GM19193 (cell line): ENCODE results near the gene PDGFD.

Experiments used
- POLR2A ChIP-seq: IDR thresholded peaks from 4 replicates; pipeline ENCODE4 v1.6.1; 2011; ENCODE audit not compliant: insufficient read depth, insufficient read length; ENCODE audit errors: extremely low read depth

PDGFD gene

GRCh38 chr11:103928040-103928801 is 235.7 kb downstream of the PDGFD start:
- TF ChIP-seq POLR2A, result no peak

- no peak for TF ChIP-seq POLR2A
Observed at GRCh38 chr11:103927535-103927934, 236.4 kb downstream of the PDGFD start.

GRCh38 chr11:103926990-103927389 is 237.0 kb downstream of the PDGFD start:
- no peak for TF ChIP-seq POLR2A

GRCh38 chr11:103924166-103925013 is 239.6 kb downstream of the PDGFD start:
- no peak for TF ChIP-seq POLR2A

GRCh38 chr11:103923451-103923931 is 240.5 kb downstream of the PDGFD start:
- TF ChIP-seq POLR2A, result no peak

GRCh38 chr11:103920933-103921332 is 243.0 kb downstream of the PDGFD start:
- no peak for TF ChIP-seq POLR2A

GRCh38 chr11:103920449-103920848 is 243.5 kb downstream of the PDGFD start:
- TF ChIP-seq POLR2A, result no peak

GRCh38 chr11:103910721-103911120 is 253.2 kb downstream of the PDGFD start:
- TF ChIP-seq POLR2A, result no peak

- no peak for TF ChIP-seq POLR2A
Observed at GRCh38 chr11:103907548-103908455, 256.1 kb downstream of the PDGFD start.

GRCh38 chr11:103907136-103907535 is 256.8 kb downstream of the PDGFD start:
- no peak for TF ChIP-seq POLR2A

- no peak for TF ChIP-seq POLR2A
Observed at GRCh38 chr11:103906291-103906867, 257.6 kb downstream of the PDGFD start.

- no peak for TF ChIP-seq POLR2A
Observed at GRCh38 chr11:103904324-103904667, 259.7 kb downstream of the PDGFD start.

- no peak for TF ChIP-seq POLR2A
Observed at GRCh38 chr11:103903621-103904323, 260.2 kb downstream of the PDGFD start.

- TF ChIP-seq POLR2A, result no peak
Observed at GRCh38 chr11:103902994-103903393, 261.0 kb downstream of the PDGFD start.
